Stimulated activated CD4-positive, alpha-beta T cell treated with anti-CD3 and anti-CD28 coated beads, TNF-alpha, amount 100 ng/mL, for 4 hours (primary cell): ENCODE data around the gene GPR45.

ENCODE experiments used
- DNase-seq, 3 experiments: peaks; one replicate each; pipeline ENCODE4 v3.0.0-alpha.2; 2020; ENCODE audit warnings: low read depth in 3 of 3

GPR45 gene

DNA sequence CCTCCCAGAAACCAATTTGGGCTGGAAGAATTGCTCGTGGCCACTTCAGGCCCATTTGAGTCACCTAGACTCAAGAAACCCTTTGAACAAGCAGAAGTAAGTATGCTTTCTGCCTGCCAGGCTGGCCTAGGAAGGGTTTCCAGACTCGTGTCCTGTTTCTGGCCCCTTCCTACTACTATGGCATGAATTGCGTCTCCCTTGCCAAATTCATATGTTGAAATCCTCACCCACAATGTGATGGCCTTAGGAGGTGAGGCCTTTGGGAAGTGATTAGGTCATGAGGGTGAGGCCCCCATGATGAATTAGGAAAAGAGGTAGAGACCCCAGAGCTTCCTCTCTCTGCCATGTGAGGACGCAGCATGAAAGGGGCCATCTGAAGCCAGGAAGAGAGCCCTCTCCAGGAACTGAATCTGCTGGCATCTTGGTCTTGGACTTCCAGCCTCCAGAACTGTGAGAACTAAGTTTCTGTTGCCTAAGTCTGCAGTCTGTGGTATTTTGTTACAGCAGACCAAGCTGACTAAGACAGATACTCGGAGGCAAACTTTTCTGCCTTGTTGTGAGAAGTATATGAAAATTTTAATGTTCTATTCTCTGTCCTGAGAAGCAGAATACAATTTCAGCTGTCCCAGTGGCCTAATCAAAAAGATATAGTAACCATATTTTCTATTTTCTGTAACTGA, 13.1 kb downstream of the GPR45 start:
- DNase-seq = no peak

DNA sequence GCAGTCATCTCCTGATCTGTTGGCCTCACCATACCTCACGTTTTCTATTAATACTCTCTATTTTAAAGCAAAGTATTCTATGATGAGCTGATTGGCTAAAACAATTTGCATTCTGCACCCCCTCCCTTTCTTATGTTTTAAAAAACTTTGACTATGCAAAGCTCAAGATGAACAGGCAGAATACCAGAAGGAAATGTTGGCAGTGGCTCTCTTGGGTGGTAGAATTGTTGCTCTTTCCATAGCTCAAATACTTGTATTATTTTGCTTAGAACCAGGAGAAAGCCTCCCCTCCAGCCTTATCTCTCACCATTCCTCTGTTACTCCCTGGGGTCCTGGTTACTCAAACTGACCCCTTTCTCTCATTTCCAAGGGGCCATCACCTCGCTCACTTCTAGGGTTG, 14.4 kb downstream of the GPR45 start:
- no peak for DNase-seq

DNA sequence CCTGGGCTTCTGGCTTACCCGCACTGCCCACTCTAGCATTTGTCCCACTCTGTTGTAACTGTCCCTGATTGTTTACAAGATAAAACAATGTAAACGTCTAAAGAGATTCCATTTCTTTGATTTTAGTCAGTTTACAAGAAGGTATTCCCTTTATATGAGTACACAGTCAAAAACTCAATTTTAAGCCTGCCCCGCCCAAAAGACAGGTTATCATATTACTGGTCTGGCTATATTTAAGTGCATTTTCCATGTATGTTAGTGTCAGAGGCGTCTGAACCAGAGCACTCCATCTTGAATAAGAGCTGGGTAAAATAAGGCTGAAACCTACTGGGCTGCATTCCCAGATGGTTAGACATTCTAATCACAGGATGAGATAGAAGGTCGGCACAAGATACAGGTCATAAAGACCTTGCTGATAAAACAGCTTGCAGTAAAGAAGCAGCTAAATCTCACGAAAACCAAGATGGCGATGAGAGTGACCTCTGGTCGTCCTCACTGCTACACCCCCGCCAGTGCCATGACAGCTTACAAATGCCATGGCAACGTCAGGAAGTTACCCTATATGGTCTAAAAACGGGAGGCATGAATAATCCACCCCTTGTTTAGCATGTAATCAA, 15.0 kb downstream of the GPR45 start:
- DNase-seq = no peak

DNA sequence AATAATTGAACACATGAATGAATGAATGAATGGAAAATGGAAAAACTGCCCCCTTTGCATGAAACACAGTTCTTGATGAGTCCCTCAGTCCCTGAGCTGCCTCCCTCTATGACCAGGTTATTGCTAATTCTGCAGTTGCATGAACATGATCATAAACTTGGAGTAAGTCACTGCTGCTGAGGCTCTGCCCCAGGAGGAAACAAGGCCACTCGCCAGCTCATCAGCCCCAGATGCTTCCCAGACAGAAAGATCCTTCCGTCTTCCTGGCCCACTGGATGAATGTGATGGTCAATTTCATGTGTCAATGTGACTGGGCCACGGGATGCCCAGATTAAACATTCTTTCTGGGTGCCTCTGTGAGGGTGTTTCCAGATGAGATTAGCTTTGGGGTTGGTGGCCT, 16.4 kb downstream of the GPR45 start:
- no peak for DNase-seq

DNA sequence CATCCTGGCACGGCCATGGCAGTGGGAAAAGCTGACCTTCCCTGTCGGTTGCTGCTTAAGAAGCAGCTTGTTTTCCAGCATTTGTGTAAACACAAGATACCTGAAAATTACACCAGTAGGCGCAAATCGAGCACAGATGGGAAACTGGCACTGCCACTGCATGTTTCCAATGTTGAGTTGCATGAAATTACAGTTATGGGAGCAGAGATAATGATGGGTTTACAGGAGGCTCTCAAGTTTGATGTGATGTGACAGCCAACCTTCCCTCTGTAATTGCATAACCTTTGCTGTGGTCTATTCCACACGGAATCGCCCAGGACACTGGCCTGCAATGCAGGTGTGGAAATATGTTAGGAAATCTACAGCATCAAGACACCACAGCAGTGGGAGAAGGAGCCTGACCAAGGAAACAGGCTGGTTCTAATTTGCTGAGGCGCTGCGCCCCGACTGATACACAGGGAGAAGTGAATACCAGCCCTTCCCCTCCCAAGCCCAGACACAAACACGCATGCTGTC, 17.4 kb downstream of the GPR45 start:
- DNase-seq = no peak

DNA sequence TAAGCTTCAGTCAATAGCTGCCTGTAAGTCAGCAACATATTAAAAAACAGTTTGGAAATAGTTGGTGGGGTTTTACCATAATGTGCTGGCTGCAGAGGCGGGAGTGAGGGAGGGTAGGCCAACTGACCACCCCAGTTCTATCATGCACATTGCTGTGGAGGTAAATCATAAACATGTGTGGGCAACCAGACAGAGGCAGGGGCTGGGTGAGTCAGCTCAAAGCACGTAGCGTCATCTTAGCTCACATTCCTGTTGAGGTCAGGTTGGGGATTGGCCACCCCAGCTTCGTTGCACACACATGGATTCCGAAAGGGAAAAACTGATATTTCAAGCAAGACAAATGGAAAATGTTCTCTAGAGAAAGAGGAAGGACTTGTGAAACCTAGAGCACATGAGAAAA, 19.5 kb downstream of the GPR45 start:
- no peak for DNase-seq

DNA sequence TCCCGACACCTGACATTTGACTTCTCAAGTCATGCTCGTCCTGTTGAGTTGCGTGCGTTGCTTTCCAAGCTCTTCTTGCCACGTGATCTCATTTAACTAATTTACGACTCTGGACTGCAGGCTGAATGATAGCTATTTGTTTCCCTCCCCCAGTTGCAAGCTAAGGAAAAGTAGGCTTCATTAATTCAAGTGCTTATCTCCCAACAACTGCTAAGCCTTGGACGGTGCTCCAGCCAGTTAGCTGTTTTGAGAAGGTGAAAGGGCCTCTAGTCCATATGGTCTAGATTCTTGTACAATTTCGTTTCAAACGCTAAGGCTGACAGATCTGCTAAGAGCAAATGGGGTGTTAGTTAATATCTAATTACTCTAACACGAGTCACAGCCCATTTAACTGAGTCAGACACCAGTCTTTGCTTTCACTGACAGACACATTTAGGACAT, 21.1 kb downstream of the GPR45 start:
- DNase-seq = no peak

DNA sequence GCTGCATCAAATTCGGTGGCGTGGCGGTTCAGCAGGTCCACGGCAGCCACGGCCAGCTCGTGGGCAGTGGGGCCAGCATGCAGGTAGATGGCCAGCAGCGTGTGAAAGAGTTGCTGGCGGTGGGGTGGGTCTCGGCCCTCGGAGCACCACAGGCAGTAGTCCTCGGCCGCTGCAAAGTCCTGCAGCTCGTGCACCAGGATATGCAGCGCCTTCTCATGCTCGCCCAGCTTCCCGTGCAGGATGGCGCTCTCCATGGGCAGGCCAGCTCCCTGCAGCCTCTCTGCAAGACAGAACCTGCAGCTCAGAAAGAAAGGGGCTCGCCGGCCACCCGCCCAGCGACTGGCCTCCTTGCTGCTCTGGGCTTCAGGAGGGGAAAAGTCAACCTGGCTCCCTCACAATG, 27.9 kb downstream of the GPR45 start:
- DNase-seq = no peak

DNA sequence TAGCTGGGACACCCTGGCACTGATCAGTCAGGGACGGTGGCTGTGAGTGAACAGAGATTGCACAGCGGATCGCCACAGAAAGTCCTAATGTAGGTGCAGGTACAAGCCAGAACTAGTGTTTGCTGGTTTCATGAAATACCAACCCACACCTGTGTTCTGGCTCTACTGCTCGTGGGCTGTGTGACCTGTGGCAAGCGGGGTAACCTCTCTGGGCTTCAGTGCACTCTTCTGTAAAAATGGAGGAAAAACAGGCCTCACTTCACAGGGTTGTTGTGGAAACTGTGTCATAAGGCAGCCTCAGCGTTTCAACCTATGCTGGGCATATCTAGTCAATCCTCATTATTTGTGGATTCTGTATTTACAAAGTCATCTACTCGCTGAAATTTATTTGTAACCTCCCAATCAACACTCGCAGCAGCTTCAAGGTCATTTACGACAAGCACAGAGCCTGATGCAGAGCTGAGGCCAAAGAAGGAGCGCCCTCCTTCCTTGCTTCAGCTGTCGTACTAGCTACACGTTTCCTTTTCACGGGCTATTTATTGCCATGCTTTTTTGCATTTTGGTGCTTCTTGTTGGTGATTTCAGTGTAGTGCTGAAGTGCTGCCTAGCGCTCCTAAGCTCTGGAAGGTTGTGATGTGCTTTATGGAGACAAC, 30.0 kb downstream of the GPR45 start:
- no peak for DNase-seq

DNA sequence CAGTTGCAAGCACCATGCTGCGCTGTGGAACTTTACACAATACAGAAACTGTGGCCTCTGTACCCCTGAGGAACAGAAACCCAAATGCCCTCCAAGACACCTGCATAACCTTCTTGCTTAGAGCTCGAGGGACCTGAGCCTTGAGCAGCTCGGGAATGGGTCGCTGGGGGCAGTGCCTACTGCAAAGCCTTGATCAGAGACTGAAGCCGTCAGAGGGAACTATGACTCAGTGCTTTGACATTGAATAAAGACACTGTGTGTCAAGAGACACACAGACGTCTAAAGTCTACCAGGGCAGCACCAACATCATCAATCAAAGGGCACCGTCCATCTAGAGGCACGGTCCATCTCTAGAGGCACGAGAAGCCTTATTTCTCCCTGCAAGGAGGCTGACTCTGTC, 30.6 kb downstream of the GPR45 start:
- no peak for DNase-seq

DNA sequence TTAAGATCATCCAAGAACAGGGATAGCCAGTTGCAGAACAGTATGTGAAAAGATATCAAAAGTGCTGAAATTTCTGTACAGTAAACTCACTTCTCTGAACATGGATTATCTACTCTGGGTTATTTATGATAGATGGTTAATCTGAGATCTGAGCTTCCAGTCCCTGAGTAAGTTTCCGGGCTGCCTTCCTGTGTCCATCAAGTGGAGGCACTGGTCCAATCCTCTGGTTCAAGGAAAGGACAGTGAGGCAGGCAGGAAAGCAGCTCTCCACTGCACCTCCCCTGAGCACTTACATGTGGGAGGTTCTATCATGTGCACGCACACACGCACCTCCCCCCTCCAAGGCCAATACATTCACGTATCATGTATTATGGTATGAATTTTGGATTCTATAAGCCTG, 32.5 kb downstream of the GPR45 start:
- no peak for DNase-seq

DNA sequence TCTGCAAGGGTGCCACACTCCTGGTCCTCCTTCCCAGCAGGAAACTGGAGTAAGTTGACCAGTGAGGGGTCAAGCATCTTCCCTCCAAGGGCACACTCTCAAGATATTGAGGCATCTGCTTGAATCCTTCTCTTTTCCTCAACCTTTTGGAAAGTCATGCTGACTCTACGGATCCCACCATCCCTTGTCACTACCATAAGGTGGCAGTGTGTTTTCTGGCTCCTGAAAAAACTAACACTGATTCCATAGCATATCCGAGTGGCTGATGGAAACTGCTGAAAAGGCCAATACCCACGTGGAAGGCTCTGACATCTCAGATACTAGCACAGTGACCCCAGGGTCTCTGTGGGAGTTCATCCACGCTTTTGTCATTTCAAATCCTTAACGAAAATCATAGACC, 37.1 kb downstream of the GPR45 start:
- no peak for DNase-seq

DNA sequence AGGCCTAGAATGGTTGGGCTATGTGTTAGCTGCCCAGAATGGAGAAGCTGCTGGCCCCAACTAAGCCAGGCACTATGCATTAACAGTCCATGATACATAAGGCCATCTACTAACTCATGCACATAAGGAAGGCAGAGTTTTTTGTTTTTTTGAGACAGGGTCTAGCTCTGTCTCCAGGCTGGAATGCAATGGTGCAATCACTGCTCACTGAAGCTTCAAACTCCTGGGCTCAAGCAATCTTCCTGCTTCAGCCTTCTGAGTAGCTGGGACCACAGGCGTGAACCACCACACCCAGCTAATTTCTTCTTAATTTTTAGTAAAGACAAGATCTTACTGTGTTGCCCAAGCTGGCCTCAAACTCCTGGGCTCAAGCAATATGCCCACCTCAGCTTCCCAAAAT, 37.6 kb downstream of the GPR45 start:
- no peak for DNase-seq

DNA sequence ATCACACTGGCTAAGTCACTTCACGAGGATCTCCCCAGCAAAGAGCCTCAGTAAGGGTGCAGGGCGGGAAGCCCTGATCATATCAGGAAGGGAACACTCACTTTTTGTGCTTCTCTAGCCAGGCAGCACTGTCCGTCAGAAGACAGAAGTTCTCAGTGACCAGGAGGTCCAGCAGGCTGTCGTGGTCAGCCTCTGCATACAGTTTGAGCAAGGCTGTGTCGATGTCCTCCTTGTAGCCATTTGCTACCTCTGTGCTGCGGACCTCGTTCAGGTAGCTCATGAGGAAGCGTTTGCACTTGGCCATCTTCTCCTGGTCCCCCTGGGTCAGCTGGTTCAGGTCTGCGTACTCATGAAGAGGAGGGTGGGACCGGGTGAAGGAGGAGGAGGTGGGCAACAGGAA, 38.7 kb downstream of the GPR45 start:
- no peak for DNase-seq

DNA sequence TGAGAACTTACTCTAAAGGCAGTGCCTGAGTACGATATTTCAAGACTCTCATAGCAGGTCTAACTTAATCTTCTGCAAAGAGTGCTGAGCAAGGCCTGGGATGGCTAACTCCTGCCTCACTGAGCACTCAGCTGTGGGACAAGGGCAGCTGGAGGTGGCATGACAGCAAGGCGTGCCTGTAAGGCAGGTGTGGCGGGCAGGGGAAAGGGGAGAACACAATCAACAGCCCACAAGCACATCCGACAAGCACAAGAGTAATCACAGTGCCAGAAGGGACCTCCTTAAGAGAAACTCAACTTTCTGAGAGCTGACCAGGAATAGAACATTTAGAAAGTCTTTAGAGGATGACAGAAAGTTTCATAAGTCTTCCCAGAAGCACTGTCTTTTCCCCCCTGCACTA, 42.0 kb downstream of the GPR45 start:
- DNase-seq = no peak

DNA sequence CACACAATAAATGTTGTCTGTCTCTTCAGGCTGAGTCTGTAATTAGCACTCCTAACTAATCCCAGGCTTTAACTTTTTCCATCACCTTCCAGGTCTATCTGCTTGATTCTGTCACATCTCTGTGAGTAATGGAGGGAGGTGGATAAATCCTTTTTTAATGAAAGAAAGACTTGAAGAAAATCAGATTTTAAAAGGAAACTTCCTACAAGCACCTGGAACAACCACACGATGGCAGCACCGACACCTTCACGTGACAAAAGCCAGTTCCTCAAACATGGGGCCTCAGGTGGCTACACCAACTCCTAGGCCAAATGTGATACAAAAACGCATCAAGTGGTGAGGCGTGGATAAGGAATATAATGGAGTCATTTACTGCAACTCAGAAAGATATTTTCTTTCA, 46.1 kb downstream of the GPR45 start:
- DNase-seq = no peak

DNA sequence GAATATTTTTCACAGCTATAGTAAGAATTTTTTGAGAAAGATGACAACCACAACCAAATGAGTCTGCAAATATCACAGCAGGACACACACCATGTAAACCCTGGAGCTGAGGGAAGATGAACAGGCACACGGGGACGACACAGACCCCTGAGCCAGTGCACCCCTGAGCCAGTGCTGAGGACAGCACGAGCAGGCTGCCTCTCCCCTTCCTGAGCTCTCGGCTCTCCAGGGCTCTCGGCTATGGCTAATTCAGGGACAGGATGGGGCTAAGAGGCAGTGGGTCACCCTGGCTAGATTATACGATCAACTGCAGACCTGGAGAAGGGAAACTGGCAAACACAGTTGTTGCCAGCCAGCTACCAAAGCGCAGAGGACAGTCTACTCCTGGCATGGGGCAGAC, 46.6 kb downstream of the GPR45 start:
- no peak for DNase-seq

DNA sequence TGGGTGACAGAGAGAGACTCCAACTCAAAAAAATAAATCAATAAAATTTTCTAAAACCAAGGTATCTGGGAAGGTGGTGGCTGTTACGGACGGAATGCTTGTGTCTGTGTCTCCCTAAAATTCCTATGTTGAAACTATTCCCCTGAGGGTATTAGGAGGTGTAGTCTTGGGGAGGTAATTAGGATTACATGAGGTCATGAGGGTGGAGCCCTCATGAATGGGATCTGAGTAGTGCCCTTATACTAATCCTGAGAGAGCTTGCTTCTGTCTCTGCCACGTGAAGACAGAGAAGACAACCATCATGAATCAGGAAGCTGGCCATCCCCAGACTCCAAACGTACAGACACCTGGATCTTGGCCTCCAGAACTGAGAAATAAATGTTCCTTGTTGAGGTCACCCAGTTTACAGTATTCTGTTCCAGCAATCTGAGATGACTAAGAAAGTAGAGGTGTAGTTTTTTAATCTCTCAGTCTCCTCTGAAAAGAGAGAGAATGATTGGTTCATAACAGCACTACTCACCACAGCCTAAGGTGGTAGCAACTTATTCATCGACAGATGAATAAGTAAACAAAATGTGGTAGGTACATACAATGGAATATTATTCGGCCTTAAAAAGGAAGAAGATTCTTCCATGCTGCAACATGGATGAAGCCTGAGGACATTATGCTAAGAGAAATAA, 49.6 kb downstream of the GPR45 start:
- no peak for DNase-seq

DNA sequence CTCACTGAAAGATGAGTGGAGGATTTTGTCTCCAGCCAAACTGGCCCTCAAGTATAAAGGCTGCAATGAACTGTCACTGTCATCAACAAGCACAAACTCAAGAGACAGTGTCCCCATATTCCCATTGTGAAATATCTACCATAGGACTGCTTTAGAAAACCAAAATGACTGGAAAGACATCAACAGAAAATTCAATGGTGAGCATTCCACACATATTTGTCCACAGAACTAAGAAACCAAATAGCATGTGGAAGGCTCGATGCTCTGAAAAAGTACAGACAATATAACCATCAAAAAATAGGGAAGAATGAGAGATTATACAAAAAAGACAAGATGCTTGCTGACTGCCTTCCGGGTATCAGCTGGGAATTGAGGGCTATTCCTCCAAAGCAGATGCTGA, 50.4 kb downstream of the GPR45 start:
- DNase-seq = no peak
